Parathyroid adenoma (tissue), 2 donors: ENCODE measurements around the gene PIH1D1.

Source experiments
- H2AFZ ChIP-seq: fragments of 300-600 bp; sonication (generic); one replicate; pipeline ENCODE4 v1.7.0; 2017; ENCODE audit warnings: antibody characterized with exemption, mild to moderate bottlenecking
- H3K27ac ChIP-seq: fragments of 300-600 bp; sonication (generic); one replicate; pipeline ENCODE4 v1.7.0; 2017
- H3K27me3 ChIP-seq: fragments of 300-600 bp; sonication (generic); one replicate; pipeline ENCODE4 v1.7.0; 2017; ENCODE audit warnings: low read length; ENCODE audit not compliant: control insufficient read depth, insufficient read depth
- H3K36me3 ChIP-seq: fragments of 300-600 bp; sonication (generic); one replicate; pipeline ENCODE4 v1.7.0; 2017; ENCODE audit warnings: low read length; ENCODE audit not compliant: control insufficient read depth, insufficient read depth
- H3K4me1 ChIP-seq: fragments of 300-600 bp; sonication (generic); one replicate; pipeline ENCODE4 v1.7.0; 2017; ENCODE audit warnings: control low read depth
- H3K4me2 ChIP-seq: fragments of 300-600 bp; sonication (generic); one replicate; pipeline ENCODE4 v1.7.0; 2017; ENCODE audit warnings: low read length
- H3K4me3 ChIP-seq: fragments of 300-600 bp; sonication (generic); one replicate; pipeline ENCODE4 v1.7.0; 2017; ENCODE audit warnings: low read depth, low read length
- H3K79me2 ChIP-seq: fragments of 300-600 bp; sonication (generic); one replicate; pipeline ENCODE4 v1.7.0; 2017; ENCODE audit warnings: control low read depth
- H3K9ac ChIP-seq: fragments of 300-600 bp; sonication (generic); one replicate; pipeline ENCODE4 v1.7.0; 2017; ENCODE audit warnings: mild to moderate bottlenecking
- H3K9me3 ChIP-seq: fragments of 300-600 bp; sonication (generic); one replicate; pipeline ENCODE4 v1.7.0; 2017; ENCODE audit warnings: low read length; ENCODE audit not compliant: control insufficient read depth
- CTCF ChIP-seq: fragments of 300-600 bp; sonication (generic); IDR thresholded peaks from one replicate; pipeline ENCODE4 v1.7.0; 2017; ENCODE audit warnings: antibody characterized with exemption, mild to moderate bottlenecking
- donor health status: primary hyperparathyroidism.

Gene PIH1D1

GRCh38 chr19:49451430-49452181 lies at the start of gene PIH1D1:
TSS of gene PIH1D1 (minus strand) at chr19:49451814. CDS start at chr19:49451574, 240 bp downstream.
- no peaks in the 10 kb centered on the region for H3K4me1 ChIP-seq

GRCh38 chr19:49499030-49499670 lies 47.5 kb upstream of the PIH1D1 start:
- no peak overlapping the region for H2AFZ ChIP-seq
- no peaks in the 10 kb centered on the region for H3K36me3 ChIP-seq
- TF ChIP-seq CTCF, result no peak
- no peak overlapping the region for H3K4me3 ChIP-seq
- peaks cover 17% of the 10 kb centered on the region for H3K4me1 ChIP-seq
- H3K79me2 ChIP-seq, result no peaks in the 10 kb centered on the region
- no peak overlapping the region for H3K4me2 ChIP-seq
- H3K9me3 ChIP-seq, result no peaks in the 10 kb centered on the region
- H3K27me3 ChIP-seq, result no peaks in the 10 kb centered on the region
- no peak overlapping the region for H3K9ac ChIP-seq
- no peak overlapping the region for H3K27ac ChIP-seq

More at GRCh38 chr19:49451430-49452181, at the start of gene PIH1D1:
- Histone ChIP-seq H3K4me3 (peak within 1 kb of the TSS; percentile 96), H2AFZ (peak within 1 kb of the TSS; percentile 95), H3K36me3 (no peaks in the 10 kb centered on the region), H3K27ac (peak within 1 kb of the TSS; percentile 85), H3K9me3 (no peaks in the 10 kb centered on the region), H3K9ac (peak within 1 kb of the TSS; percentile 50), H3K27me3 (no peaks in the 10 kb centered on the region), H3K79me2 (no peaks in the 10 kb centered on the region), H3K4me2 (peak within 1 kb of the TSS; percentile 100)
- peak; percentile 15 for TF ChIP-seq CTCF

- no peaks in the 10 kb centered on the region for H3K79me2 ChIP-seq
- H3K4me1 ChIP-seq, result peaks cover 17% of the 10 kb centered on the region
- no peaks in the 10 kb centered on the region for H3K27me3 ChIP-seq
- no peak overlapping the region for H2AFZ ChIP-seq
- H3K27ac ChIP-seq, result no peak overlapping the region
- TF ChIP-seq CTCF, result no peak
- H3K9ac ChIP-seq, result no peak overlapping the region
- no peaks in the 10 kb centered on the region for H3K9me3 ChIP-seq
- H3K4me2 ChIP-seq, result no peak overlapping the region
- H3K4me3 ChIP-seq, result no peak overlapping the region
- H3K36me3 ChIP-seq, result no peaks in the 10 kb centered on the region
Measured at GRCh38 chr19:49498475-49498874, 46.9 kb upstream of the PIH1D1 start.

- Histone ChIP-seq H3K27ac (peak overlapping the region; percentile 94), H3K27me3 (no peaks in the 10 kb centered on the region), H3K4me2 (peak overlapping the region; percentile 77), H2AFZ (no peak overlapping the region), H3K36me3 (no peaks in the 10 kb centered on the region), H3K9ac (no peak overlapping the region), H3K79me2 (no peaks in the 10 kb centered on the region), H3K4me3 (no peak overlapping the region), H3K4me1 (peaks cover 13% of the 10 kb centered on the region), H3K9me3 (no peaks in the 10 kb centered on the region)
- TF ChIP-seq CTCF, result no peak
Measured at GRCh38 chr19:49497789-49498103, 46.1 kb upstream of the PIH1D1 start.
